Measurements from ENCODE around the gene PLA2G6.

DNA sequence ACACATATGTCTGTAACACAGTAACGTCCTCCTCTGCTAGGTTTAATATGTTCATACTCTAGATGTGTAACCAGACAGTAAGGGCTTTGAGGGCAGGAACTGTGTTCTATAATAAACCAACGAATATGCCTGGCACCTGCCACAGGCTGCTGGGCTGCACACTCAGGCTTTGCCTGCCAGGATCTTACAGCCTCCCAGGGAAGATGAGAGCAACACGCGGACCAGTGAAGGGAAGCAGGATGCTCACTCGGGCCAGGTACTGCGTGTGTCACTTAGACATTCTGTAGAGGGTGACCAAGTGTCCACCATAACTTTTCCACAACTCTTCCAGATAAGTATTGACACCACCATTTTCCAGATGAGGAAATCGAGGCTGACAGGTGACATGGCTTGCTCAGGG lies 49.5 kb downstream of the PLA2G6 start:
- TF ChIP-seq, protein P1, sequence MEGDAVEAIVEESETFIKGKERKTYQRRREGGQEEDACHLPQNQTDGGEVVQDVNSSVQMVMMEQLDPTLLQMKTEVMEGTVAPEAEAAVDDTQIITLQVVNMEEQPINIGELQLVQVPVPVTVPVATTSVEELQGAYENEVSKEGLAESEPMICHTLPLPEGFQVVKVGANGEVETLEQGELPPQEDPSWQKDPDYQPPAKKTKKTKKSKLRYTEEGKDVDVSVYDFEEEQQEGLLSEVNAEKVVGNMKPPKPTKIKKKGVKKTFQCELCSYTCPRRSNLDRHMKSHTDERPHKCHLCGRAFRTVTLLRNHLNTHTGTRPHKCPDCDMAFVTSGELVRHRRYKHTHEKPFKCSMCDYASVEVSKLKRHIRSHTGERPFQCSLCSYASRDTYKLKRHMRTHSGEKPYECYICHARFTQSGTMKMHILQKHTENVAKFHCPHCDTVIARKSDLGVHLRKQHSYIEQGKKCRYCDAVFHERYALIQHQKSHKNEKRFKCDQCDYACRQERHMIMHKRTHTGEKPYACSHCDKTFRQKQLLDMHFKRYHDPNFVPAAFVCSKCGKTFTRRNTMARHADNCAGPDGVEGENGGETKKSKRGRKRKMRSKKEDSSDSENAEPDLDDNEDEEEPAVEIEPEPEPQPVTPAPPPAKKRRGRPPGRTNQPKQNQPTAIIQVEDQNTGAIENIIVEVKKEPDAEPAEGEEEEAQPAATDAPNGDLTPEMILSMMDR (IDR thresholded peaks at IDR 0.05) = no peak
- no peak for TF ChIP-seq POLR2A (IDR thresholded peaks at IDR 0.05)

All from ovary (tissue), 3 donors.